Fibroblast of lung (primary cell): Measurements from ENCODE around the gene DDX49.

Experiments used
- CTCF ChIP-seq, 2 donors: IDR thresholded peaks in 1 of 2; conservative IDR thresholded peaks in 1 of 2; 1 replicate in 1 of 2; 2 replicates in 1 of 2; pipeline ENCODE4 v1.5.1; 2011 to 2012; ENCODE audit warnings: low read length in 2 of 2, control low read depth in 1 of 2, inconsistent platforms in 1 of 2, low read depth in 1 of 2, mild to moderate bottlenecking in 1 of 2
- EZH2 ChIP-seq: IDR thresholded peaks from 2 replicates; pipeline ENCODE4 v1.5.1; 2012; ENCODE audit warnings: low read length, control low read depth, mild to moderate bottlenecking; ENCODE audit errors: missing control alignments

GRCh38 chr19:18895038-18895823 is 24.3 kb upstream of the DDX49 start:
- no peak for TF ChIP-seq EZH2
- TF ChIP-seq CTCF (conservative IDR thresholded peaks at IDR 0.05 in 1 of 2, IDR thresholded peaks at IDR 0.05 in 1 of 2; ENCODE audit: low read depth in 1 of 2, low read length in 2 of 2) = peak in 1 of 2 donors; percentile 37
